WI38 (cell line): ENCODE data around the gene PDCD4.

Experiments used
- H3K4me3 ChIP-seq: 2 replicates; pipeline ENCODE4 v1.5.1; 2011; ENCODE audit warnings: low read depth, mild to moderate bottlenecking, control low read depth, low read length
- TF ChIP-seq, protein P1 (sequence below): IDR thresholded peaks from 2 replicates; pipeline ENCODE4 v1.5.1; 2012; ENCODE audit warnings: low read depth, mild to moderate bottlenecking, control low read depth, low read length

PDCD4 gene

DNA sequence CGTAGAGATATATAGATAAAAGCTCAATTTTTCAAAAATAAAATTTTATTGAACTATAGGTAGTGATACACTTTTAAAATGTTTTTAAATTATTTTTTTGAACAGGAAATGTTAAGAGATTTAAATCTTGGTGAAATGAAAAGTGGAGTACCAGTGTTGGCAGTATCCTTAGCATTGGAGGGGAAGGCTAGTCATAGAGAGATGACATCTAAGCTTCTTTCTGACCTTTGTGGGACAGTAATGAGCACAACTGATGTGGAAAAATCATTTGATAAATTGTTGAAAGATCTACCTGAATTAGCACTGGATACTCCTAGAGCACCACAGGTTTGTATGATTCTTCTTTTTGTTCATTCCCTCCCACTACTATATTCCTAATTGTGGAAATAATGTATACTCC lies 15.8 kb downstream of the PDCD4 start:
- no peak overlapping the region for H3K4me3 ChIP-seq
- TF ChIP-seq, protein P1, sequence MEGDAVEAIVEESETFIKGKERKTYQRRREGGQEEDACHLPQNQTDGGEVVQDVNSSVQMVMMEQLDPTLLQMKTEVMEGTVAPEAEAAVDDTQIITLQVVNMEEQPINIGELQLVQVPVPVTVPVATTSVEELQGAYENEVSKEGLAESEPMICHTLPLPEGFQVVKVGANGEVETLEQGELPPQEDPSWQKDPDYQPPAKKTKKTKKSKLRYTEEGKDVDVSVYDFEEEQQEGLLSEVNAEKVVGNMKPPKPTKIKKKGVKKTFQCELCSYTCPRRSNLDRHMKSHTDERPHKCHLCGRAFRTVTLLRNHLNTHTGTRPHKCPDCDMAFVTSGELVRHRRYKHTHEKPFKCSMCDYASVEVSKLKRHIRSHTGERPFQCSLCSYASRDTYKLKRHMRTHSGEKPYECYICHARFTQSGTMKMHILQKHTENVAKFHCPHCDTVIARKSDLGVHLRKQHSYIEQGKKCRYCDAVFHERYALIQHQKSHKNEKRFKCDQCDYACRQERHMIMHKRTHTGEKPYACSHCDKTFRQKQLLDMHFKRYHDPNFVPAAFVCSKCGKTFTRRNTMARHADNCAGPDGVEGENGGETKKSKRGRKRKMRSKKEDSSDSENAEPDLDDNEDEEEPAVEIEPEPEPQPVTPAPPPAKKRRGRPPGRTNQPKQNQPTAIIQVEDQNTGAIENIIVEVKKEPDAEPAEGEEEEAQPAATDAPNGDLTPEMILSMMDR: no peak

DNA sequence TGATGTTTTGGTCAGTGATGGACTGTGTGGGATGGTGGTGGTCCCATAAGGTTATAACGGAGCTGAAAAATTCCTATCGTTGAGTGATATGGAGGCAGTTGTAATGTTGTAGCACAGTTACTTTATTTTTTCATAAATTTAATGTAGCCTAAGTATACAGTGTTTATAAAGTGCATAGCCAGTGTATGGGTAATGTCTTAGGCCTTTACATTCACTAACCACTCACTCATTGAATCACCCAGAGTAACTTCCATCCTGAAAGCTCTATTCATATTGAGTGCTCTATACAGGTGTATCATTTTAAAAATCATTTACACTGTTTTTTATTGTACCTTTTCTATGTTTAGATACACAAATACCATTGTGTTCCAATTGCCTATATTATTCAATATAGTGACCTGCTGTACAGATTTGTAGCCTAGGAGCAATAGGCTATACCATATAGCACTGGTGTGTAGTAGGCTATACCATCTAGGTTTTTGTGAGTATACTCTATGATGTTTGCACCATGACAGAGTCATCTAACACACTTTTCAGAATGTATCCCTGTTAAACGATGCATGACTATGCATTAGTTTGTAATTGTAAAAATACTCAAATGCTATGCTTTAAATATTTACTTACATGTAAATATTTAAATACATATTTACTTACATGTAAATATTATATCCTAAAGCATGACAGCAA lies 21.0 kb downstream of the PDCD4 start:
- TF ChIP-seq, protein P1: no peak
- no peak overlapping the region for H3K4me3 ChIP-seq

DNA sequence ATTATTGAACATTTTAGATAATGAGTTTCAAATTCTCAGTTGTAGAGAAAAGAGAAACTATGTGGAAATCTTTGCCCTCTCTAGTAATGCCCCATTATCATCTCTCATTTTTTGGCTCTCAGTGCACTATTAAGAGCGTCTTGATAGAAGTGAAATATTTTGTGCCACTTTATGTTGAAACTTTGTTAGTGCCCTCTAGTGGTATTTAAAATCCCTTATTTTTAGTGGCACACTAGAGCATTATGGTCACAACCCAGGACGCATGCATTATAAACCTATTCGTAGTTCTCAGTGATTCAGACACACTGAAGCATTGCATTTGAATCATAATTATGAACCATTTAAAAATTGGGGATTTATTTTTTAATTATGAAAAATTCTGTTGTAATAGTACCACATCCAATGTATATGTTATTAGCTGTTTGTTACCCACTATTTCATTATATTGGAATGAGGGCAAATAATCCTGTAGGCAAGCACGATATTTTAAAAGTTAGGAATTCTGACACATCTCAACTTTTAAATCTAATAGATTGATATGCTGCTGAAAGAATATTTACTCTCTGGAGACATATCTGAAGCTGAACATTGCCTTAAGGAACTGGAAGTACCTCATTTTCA lies 21.9 kb downstream of the PDCD4 start:
- no peak overlapping the region for H3K4me3 ChIP-seq
- TF ChIP-seq, protein P1: no peak; the same call in 1 of the 2 replicates

DNA sequence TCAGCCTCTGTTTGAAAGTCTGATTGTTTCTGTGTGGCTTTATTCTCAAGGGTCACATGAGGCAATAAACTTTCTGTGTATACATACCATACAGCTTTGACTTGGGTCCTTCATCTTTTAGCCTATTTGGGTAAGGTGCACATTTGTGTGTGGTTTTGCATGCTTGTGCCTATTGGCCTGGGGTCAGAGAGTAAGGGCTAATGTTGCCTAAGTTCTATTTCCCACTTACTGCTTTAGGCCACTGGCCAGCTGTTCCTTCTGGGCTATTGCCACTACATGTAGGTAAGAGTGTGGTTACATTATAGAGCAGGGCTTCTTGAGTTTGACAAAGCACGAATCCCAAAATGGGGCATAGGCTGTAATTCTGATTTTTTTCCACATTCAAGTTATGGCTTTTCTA lies 25.5 kb downstream of the PDCD4 start:
- TF ChIP-seq, protein P1: no peak

DNA sequence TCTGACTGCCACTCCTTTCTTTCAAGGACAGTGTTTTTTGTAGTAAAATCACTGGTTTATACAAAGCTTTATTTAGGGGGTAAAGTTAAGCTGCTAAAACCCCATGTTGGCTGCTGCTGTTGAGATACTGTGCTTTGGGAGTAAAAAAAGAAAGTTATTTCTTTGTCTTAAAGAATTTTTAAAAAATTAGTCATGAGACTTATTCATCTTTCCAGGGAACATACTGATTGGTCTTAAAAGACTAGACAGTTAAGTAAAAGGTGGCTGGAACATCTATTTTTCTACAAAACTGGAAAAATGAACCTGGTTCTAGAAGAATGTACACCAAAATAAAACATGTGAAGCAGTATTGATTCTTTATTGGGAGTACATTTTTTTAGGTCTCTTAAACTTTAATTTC lies 26.7 kb downstream of the PDCD4 start:
- TF ChIP-seq, protein P1: no peak
- no peak overlapping the region for H3K4me3 ChIP-seq

More for the DNA sequence above, 25.5 kb downstream of the PDCD4 start:
- no peak overlapping the region for H3K4me3 ChIP-seq

DNA sequence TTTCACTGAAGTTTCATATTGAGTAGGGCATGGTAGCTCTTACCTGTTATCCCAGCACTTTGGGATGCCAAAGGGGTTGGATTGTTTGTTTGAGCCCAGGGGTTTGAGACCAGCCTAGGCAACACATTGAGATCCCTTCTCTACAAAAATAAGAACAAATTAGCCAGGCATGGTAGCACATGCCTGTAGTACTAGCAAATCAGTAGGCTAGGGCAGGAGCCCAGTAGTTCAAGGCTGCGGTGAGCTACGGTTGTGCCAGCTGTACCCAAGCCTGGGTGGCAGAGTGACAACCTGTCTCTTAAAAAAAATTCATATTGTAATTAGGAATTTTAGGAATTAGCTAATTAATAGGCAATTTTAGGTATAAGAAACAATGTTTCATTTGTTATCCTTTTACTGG lies 29.3 kb downstream of the PDCD4 start:
- TF ChIP-seq, protein P1: no peak
- no peak overlapping the region for H3K4me3 ChIP-seq
